ENCODE measurements around the gene KAT2A.

Gene KAT2A

DNA sequence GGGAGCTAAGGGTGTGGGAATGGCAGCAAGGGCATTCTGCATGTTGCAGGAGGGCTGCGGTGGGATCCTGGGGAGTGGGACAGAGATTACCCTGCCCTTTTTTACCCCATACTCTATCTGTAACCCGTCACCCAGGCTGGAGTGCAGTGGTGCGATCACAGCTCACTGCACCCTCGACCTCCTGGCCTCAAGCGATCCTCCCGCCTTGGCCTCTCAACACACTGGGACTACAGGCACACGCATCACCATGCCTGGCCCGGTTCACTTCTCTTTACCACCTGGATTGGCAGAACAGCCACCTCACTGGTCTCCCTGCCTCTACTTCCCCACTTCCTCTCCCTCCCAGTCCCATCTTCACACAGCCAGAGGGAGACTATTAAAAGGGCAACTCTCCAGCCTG is 32.4 kb downstream of the KAT2A start:
- DNase-seq = no peak

DNA sequence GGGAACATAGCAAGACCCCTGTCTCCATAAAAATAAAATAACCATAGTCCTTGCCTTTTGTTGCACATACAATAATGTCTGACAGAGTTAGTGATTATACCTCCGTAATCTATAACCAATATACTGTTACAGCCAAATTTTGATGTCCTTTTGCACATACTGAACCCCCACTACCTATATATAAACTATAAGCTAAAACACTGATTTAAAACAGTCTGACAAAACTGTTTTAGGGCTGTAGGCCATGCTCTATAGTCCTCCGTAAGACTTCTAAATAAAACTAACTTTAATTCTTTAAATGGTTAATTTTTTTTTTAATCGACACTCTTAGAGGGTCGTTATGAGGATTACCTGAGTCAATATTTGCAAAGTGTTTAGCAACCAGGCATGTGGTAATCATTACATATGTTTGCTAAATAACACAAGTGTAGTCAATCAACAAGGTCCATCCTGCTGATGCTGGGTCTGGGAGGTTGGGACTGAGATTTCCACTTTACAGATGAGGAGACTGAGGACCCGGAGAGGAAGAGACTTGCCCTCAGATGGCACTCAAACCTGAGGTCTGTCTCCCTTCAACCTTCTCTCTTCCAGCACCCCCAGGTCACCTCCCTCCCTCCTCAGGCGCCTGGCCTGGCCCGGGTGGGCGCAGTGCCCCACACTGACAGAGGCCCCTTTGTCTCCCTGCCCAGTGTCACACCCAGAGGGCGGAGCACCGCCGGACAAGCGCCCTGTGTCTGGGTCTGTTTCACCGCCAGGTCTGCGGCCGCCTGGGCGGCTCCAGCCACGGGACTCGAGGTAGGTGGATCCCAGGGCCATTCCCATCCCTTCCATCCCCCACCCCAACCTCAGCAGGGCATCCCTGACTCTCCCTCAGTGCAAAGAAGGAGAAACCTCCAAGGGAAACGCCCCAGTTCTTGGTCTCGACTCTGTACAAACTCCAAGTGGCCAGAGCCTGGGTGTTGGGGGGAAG is 33.1 kb downstream of the KAT2A start:
- DNase-seq = no peak

DNA sequence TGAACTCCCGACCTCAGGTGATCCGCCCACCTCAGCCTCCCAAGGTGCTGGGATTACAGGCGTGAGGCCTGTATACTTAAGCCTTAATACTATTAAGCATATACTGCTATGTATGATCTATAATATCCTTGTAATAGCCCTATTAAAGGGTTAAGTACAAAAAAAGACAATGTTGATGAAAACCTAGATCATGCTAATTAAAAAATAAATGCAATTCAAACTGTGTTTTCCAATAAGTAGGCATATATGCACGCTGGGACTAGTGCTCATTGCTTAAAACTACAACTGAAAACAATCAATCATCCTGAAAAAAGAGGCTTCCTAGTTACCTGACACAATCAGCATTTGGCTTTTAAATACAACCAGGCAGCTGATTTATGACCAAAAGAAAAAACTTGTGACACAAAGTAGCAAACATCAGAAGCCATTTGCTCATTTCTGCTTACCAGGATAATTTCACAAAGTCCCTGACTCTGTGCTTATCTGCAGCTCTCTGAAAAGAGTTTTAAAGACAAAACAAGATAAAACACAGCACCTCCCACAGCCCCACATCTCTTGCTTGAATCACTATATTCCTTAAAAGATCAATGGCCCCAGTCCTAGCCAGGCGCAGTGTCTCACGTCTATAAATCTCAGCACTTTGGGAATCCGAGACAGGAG is 34.0 kb downstream of the KAT2A start:
- DNase-seq = no peak

DNA sequence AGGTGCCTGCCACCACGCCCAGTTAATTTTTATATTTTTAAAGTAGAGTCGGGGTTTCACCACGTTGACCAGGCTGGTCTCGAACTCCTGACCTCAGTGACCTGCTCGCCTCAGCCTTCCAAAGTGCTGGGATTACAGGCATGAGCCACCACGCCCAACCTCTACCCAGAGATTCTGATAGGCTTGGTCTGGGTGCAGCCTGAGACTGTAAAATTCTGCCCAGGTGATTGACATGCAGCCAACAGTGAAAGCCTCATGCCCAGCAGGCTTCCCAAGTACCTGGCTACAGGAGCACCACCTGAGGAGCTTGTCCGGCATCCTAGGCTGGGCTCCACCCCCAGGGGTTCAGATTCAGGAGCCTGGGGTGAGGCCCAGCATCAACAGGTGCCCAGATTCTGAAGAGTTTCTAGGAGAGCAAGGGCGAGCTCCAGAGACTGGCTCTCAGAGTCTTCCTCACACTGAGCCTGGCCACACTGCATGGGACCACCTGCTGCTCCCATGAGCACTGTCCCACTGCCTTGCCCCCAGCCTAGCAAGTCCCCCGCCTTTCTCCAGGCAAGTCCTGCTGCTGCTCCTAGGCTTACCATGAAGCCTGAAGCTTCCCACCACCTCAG is 39.5 kb downstream of the KAT2A start:
- no peak for DNase-seq

DNA sequence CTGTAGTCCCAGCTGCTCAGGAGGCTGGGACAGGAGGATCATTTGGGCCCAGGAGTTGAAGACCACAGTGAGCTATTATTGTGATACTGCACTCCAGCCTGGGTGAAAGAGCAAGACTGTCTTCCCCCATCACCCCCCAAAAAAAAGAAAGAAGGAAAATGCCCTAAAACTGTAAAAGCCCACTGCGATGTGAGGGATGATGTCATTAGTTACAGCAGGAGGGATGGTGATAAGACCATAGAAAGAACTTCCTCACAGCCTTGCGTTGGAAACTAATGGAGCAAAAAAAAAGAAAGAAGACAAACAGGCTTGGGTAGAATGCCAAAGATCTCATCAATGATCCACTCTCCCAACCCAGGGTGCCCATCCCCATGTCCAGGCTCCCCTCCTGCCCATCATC is 41.6 kb downstream of the KAT2A start:
- no peak for DNase-seq

DNA sequence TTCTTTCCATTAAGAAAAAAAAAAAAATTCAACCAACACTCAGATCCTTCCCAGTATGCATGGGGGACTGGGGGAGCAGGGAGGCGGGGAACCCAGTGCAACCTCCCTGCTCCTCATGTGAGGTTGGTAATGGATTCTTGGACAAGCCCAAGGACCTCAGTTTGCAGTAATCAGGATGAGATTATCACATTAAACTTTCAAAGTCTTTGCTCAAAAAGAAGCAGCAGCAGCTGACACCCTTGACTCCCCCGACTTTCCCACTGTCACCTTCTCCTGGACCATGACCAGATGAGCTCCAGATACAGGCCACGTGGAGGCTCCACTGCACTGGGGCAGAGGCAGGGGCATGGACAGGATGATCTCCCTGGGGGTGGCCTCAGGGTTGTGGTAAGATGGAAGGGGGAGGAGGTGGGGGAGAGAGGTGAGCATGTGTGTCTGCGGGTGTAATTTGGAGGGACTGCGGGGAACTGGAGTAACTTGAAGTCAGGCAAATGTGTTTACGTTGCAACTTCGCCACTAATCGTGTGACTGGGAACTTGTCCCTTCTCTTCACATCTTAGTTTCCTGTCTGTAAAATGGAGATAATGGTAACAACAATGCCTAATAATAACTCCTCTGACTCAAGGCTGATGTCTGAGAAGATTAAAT is 42.6 kb downstream of the KAT2A start:
- no peak for DNase-seq

DNA sequence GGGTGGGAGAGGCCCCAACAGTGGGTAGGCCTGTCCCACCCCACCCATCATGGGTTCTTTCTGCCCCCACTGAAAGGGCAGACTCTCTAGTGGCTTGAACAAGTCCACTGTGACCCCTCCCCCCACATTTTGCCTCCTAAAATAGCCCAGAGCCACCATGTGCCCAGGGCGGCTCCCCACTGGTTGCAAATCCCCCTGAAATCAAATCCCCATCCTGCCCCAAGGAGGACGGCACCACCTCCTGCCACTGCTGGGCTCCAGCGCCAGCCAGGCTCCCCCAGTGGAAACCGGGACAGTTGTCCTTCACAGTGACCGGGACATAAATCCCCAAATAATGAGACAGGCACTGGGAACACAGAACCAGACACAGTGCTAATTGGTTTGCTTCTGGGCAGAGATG is 43.4 kb downstream of the KAT2A start:
- DNase-seq = no peak

DNA sequence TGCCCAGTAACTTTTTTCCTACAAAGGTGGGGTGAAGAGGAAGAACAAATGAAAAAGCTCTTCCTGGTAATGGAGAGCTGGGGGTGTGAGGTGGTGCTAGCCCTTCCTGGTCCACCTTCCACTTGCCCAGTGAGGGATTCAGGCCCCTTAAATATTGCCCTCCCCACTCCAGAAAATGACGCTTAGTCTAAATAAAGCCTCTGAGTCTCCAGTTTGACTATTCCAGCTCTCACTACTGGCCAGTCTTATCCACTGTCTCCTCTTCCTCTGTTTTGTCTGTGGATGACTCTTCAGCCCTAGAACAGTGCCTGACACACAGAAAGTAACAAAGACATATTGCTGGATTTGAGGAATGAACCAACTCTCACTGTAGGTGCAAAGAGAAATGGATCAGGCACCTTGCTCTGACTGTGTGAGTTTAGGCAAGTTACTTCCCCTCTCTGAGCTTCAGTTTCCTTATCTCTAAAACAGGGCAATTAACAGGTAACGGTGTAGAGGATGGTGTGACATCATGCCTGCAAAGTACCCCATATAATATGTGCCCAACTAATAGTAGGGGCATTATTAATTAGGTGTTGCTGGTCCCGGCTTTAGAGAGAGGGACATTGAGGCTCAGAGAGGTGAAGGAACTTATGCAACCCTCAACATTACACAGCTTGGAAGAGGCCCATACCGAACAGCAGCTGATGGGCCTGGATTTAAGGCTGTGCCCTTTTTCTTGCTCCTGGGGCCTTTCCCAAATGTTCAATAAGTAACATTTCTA is 44.2 kb downstream of the KAT2A start:
- no peak for DNase-seq

DNA sequence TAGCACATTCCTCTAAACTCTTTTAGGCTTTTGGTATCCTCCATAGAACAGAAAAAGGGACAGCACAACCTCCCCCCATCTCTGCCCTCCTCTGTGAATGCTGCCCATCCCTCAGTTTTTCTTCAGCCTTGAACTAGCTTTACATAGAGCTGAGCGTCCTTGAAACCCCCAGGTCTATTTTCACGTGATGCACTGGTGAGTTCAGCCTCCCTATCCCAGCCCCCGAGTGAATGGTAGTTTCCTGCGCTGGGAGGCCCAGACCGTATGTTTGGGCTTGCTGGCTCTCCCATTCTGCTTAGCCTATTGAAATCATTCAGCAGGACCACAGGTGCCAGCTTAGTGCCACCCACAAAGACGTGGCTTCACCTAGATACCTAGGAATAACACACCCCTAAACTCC is 45.4 kb downstream of the KAT2A start:
- DNase-seq = no peak

DNA sequence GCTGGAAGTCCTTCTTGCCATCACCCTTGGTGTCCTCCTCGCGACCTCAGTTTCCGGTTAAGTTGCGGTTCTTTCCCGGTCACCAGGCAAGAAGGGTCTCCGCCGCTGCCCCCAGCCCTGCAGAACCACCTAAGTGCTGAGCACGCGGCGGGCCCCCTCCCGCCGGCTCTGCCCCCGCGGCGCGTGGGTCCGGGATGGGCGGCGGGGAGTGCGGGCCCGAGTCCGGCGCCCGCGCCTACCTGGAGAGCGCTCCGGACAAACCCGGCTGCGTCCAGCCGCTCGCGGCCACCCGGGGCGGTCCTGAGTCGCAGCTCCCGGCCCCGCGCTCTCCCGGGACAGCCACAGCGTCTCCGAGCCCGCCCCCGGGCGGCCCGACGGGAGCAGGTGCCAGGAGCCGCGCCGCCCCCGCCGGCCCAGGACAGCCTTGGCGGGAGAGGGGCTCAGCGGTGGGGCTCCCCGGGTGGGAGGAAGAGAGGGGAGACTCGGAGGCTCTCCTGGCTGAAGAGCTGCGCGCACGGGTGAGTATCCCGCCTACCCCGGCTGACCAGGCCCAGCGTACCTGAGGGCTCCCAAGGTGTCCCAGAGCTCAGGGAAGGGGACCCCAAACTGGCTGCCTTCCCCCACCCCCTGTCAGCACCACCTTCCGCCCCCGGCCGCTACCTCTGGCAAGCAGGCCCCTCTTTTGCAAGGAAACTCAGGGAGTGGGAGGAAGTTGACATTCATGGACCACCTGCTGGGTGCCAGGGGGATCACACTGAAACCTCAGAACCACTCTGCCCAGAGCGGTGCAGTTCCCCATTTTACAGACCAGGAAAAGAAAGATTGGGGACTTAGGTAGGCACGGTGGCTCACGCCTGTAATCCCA is 48.6 kb downstream of the KAT2A start:
- no peak for DNase-seq

DNA sequence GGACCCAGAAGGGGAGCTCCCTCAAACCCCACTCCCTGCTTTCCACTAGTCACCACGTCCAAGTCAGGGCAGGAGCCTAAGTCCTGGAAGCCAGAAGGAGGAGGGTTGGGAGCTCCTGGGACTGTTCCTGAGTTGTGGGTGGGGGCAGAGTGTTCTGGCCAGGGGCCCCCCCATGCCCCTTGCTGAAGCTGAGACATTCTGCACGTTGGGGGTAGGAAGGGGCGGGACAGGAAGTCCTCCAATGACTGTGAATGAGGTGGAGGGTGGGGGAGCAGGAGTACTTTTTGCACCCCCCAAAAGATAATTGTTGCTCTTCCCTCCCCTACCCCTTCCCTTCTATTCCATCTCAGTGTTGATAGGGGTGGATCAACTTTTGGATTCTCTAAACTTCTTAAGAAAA is 49.4 kb downstream of the KAT2A start:
- DNase-seq = no peak

DNA sequence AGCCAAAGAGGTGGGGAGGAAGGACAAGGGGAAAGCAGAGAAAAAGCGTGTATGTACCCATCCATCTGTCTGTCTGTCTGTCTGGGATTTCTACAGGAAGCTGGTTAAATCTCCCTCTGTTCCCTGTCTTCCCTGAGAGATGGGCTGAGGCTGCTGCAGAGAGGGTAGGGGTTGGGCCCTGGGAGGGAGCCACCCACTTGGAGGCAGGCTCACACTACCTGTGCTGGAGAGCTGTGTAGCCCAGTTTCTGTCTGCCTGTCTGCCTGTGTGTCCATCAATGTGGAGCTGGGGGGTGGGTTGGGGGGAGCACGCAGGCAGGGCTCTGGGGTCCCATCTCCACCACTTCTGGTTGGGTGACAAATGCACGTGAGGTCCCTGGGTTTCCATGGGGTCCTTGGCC is 52.2 kb downstream of the KAT2A start:
- no peak for DNase-seq

DNA sequence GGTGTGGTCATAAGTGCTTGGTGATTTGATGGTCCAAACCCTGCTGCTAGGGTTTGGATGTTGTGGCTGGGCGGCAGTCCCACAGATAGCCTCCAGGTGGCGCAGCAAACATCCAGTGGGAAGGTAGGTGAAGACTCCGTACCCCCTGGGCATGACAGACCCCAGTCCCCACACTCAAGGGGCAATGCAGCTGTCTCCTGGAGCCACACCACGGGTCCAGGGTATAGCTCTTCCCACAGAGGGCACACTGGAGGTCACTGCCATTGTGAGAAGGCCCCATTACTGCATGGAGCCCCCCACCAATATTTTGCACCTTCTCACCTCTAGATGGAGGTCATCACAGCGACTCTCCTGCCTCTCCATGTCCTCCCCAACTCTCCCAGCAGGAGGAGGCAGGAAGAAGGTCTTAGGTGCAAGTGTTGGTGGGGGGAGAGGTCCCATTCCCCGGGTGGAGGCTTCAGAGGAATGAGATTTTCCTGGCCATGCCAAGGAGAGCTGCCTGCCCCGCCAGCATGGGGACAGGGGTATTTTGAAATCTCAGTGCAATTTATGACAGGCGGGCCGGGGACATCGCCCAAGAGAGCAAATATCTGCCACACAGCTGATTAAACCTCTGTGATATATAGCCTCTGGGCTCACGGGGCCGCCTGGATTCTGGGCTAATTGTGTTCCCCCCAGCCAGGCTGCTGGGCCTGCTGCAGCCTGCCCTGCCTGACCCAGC is 53.6 kb downstream of the KAT2A start:
- peak; percentile 53 for DNase-seq

DNA sequence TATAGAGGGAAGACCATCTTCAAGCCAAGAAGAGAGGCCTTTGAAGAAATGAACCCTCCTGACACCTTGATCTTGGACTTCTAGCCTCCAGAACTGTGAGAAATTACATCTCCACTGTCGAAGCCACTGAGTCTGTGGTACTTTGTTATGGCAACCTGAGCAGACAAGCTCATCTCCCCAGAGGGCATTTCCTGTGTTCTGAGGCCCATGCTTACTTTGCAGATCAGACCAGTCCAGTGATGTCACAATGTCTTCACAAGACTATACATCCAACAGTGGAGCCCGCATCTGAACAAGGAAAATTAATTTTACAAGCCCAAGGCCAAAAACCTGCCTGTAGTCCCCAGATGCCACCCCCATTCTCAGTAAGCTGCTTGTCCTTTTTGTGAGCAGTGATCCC is 56.0 kb downstream of the KAT2A start:
- DNase-seq = no peak

Measured in DMS 273 treated with DMSO at 0.1 percent for 48 hours (cell line).